ENCODE measurements around the gene AP2B1. TPM values are rescaled to one million over a fixed set of nuclear protein-coding genes. Genes with fewer than 3 reads are reported as not detected.
A peak's percentile ranks its signal among the peaks of the same experiment; 100 is the strongest.

The AP2B1 gene
- total RNA-seq, 2 donors from 2014 or later, result 255 to 258 TPM

GRCh38 chr17:35588196-35588920, 1.2 kb downstream of the AP2B1 start:
- Mint-ChIP-seq H3K4me3 (peak overlapping the region; percentile 95), H3K36me3 (ENCODE audit: low read depth) (peaks cover under 1% of the 10 kb centered on the region), H3K27ac (peak overlapping the region; percentile 99), H3K27me3 (ENCODE audit: insufficient read depth) (peaks cover 8% of the 10 kb centered on the region), H3K9me3 (no peaks in the 10 kb centered on the region), H3K4me1 (peaks cover 15% of the 10 kb centered on the region)
- Histone ChIP-seq H3K4me1 (ENCODE audit: control insufficient read depth, insufficient read depth, low read length) (peaks cover 13% of the 10 kb centered on the region), H3K9ac (ENCODE audit: extremely low read depth, low read length, poor library complexity, severe bottlenecking) (peak overlapping the region; percentile 96), H3K27ac (ENCODE audit: low read depth, low read length) (no peak overlapping the region), H3K27me3 (ENCODE audit: control insufficient read depth, insufficient read depth, low read length, poor library complexity, severe bottlenecking) (peaks cover 19% of the 10 kb centered on the region), H3K4me3 (ENCODE audit: low read length) (peak overlapping the region; percentile 97), H3K36me3 (ENCODE audit: control insufficient read depth, insufficient read depth, low read length) (peaks cover 1% of the 10 kb centered on the region), H3K9me3 (ENCODE audit: control insufficient read depth, low read length) (no peaks in the 10 kb centered on the region)
- DNase-seq, result peak; percentile 56
- no peak for TF ChIP-seq CTCF (conservative IDR thresholded peaks at IDR 0.05)
- WGBS, 2 experiments (ENCODE audit: insufficient coverage in 1 of 2, insufficient read length in 1 of 2), result 65 to 67% methylated on average over 10 of the region's 12 CpGs

- Histone ChIP-seq H3K27ac (ENCODE audit: low read depth, low read length) (no peak overlapping the region), H3K9ac (ENCODE audit: extremely low read depth, low read length, poor library complexity, severe bottlenecking) (no peak overlapping the region), H3K4me1 (ENCODE audit: control insufficient read depth, insufficient read depth, low read length) (no peaks in the 10 kb centered on the region), H3K4me3 (ENCODE audit: low read length) (no peak overlapping the region), H3K27me3 (ENCODE audit: control insufficient read depth, insufficient read depth, low read length, poor library complexity, severe bottlenecking) (no peaks in the 10 kb centered on the region), H3K9me3 (ENCODE audit: control insufficient read depth, low read length) (no peaks in the 10 kb centered on the region), H3K36me3 (ENCODE audit: control insufficient read depth, insufficient read depth, low read length) (peaks cover 75% of the 10 kb centered on the region)
- Mint-ChIP-seq H3K9me3 (no peaks in the 10 kb centered on the region), H3K4me1 (no peaks in the 10 kb centered on the region), H3K36me3 (ENCODE audit: low read depth) (peaks cover 57% of the 10 kb centered on the region), H3K27me3 (ENCODE audit: insufficient read depth) (no peaks in the 10 kb centered on the region), H3K27ac (no peak overlapping the region), H3K4me3 (no peak overlapping the region)
- WGBS, 2 experiments (ENCODE audit: insufficient coverage in 1 of 2, insufficient read length in 1 of 2), result 99 to 100% methylated on average over 1 to 4 of the region's 4 CpGs
- no peak for DNase-seq
- TF ChIP-seq CTCF (conservative IDR thresholded peaks at IDR 0.05), result no peak
Measured at GRCh38 chr17:35596072-35596471, 8.9 kb downstream of the AP2B1 start.

GRCh38 chr17:35596530-35597233, 9.6 kb downstream of the AP2B1 start:
- DNase-seq, result peak; percentile 95
- H3K9ac ChIP-seq (ENCODE audit: extremely low read depth, low read length, poor library complexity, severe bottlenecking), result no peak overlapping the region
- H3K4me3 Mint-ChIP-seq, result no peak overlapping the region
- H3K36me3 ChIP-seq (ENCODE audit: control insufficient read depth, insufficient read depth, low read length), result peaks cover 81% of the 10 kb centered on the region
- H3K27ac ChIP-seq (ENCODE audit: low read depth, low read length), result no peak overlapping the region
- H3K27ac Mint-ChIP-seq, result no peak overlapping the region
- H3K4me3 ChIP-seq (ENCODE audit: low read length), result no peak overlapping the region
- no peaks in the 10 kb centered on the region for H3K9me3 Mint-ChIP-seq
- H3K27me3 Mint-ChIP-seq (ENCODE audit: insufficient read depth), result no peaks in the 10 kb centered on the region
- H3K27me3 ChIP-seq (ENCODE audit: control insufficient read depth, insufficient read depth, low read length, poor library complexity, severe bottlenecking), result no peaks in the 10 kb centered on the region
- 89 to 95% methylated on average over 22 to 54 of the region's 54 CpGs for WGBS, 2 experiments (ENCODE audit: insufficient coverage in 1 of 2, insufficient read length in 1 of 2)
- TF ChIP-seq CTCF (conservative IDR thresholded peaks at IDR 0.05), result peak; percentile 81
- H3K4me1 Mint-ChIP-seq, result no peaks in the 10 kb centered on the region
- H3K36me3 Mint-ChIP-seq (ENCODE audit: low read depth), result peaks cover 61% of the 10 kb centered on the region
- no peaks in the 10 kb centered on the region for H3K9me3 ChIP-seq (ENCODE audit: control insufficient read depth, low read length)
- H3K4me1 ChIP-seq (ENCODE audit: control insufficient read depth, insufficient read depth, low read length), result no peaks in the 10 kb centered on the region
